OCI-LY7 (cell line): ENCODE results near the gene TRERF1. TPM values are rescaled to one million over a fixed set of nuclear protein-coding genes. Genes with fewer than 3 reads are reported as not detected.

Experiments used
- BruUV-seq: library from RNA; stranded (reverse); fragments of 400-500 nt; replicated peaks from 2 replicates; lab custom pipeline; 2021; lab: Mats Ljungman, UMichigan
- CTCF ChIA-PET: fragments of 300-600 bp; sonication (Branson Sonifier 250); formaldehyde crosslinking; loops from one replicate; lab custom pipeline; 2022; ENCODE audit warnings: antibody characterized with exemption; ENCODE audit not compliant: unreplicated experiment; lab: Charles Lee
- POLR2A ChIA-PET: fragments of 300-600 bp; sonication (Branson Sonifier 250); formaldehyde crosslinking; loops from one replicate; lab custom pipeline; 2022; ENCODE audit warnings: antibody characterized with exemption; lab: Charles Lee
- DNase-seq: peaks from one replicate; pipeline ENCODE4 v3.0.0-alpha.2; 2015; ENCODE audit warnings: low spot score
- H2AFZ ChIP-seq: fragments of 200-600 bp; sonication (generic), shearing (Covaris generic); 2 replicates; pipeline ENCODE4 v1.6.1; 2014; ENCODE audit warnings: mild to moderate bottlenecking, antibody characterized with exemption, low read length, moderate library complexity
- H3K27ac ChIP-seq: fragments of 200-600 bp; sonication (generic); 2 replicates; pipeline ENCODE4 v1.5.1; 2014; ENCODE audit warnings: mixed run types, low read depth, mild to moderate bottlenecking, moderate library complexity, low read length, inconsistent platforms; ENCODE audit not compliant: poor library complexity, severe bottlenecking
- H3K36me3 ChIP-seq: fragments of 200-600 bp; sonication (generic); 2 replicates; pipeline ENCODE4 v1.6.1; 2014; ENCODE audit warnings: mild to moderate bottlenecking, antibody characterized with exemption, low read length, moderate library complexity, mixed read lengths; ENCODE audit not compliant: insufficient read depth
- H3K4me1 ChIP-seq: fragments of 200-600 bp; sonication (generic); 2 replicates; pipeline ENCODE4 v1.5.1; 2014; ENCODE audit warnings: mild to moderate bottlenecking, low read length; ENCODE audit not compliant: insufficient read depth, poor library complexity, severe bottlenecking
- H3K4me2 ChIP-seq: fragments of 200-600 bp; sonication (generic); 2 replicates; pipeline ENCODE4 v1.6.1; 2014; ENCODE audit warnings: mild to moderate bottlenecking, low read length
- H3K4me3 ChIP-seq: fragments of 200-600 bp; sonication (generic); 2 replicates; pipeline ENCODE4 v1.5.1; 2014; ENCODE audit warnings: mild to moderate bottlenecking, low read depth, low read length; ENCODE audit not compliant: poor library complexity, severe bottlenecking
- H3K79me2 ChIP-seq: fragments of 200-600 bp; sonication (generic); 2 replicates; pipeline ENCODE4 v1.6.1; 2016; ENCODE audit warnings: low read depth, mild to moderate bottlenecking, low read length, moderate library complexity, mixed read lengths; ENCODE audit not compliant: insufficient read depth
- H3K9me2 ChIP-seq: fragments of 200-600 bp; sonication (generic); 2 replicates; pipeline ENCODE4 v1.6.1; 2016; ENCODE audit warnings: mild to moderate bottlenecking, low read length, mixed read lengths; ENCODE audit not compliant: insufficient read depth
- H3K9me3 ChIP-seq: fragments of 200-600 bp; sonication (generic); 2 replicates; pipeline ENCODE4 v1.6.1; 2014; ENCODE audit warnings: mild to moderate bottlenecking, mixed run types, low read length, mixed read lengths
- H4K20me1 ChIP-seq: fragments of 200-600 bp; sonication (generic); 2 replicates; pipeline ENCODE4 v1.6.1; 2014; ENCODE audit warnings: mild to moderate bottlenecking, antibody characterized with exemption, low read length, moderate library complexity, mixed read lengths; ENCODE audit not compliant: insufficient read depth
- EZH2phosphoT487 ChIP-seq: fragments of 200-600 bp; sonication (generic); IDR thresholded peaks from 2 replicates; pipeline ENCODE4 v1.6.1; 2018; ENCODE audit warnings: low read depth, borderline replicate concordance, mild to moderate bottlenecking, mixed run types, antibody characterized with exemption, low read length, moderate library complexity, mixed read lengths
- intact Hi-C: fragments of 100-400 bp; cut with micrococcal nuclease; formaldehyde crosslinking; loops from one replicate; pipeline ENCODE4 v1.10.0; 2022; ENCODE audit not compliant: unreplicated experiment
- total RNA-seq, 2 experiments: library from RNA; depleted of rRNA in 1 of 2; stranded (reverse); fragments of >200 nt in 1 of 2; shearing (Covaris generic) in 1 of 2; gene quantifications; 2 replicates each; pipeline ENCODE4 v1.2.3, GENCODE V29; 2014 to 2022
- TF ChIP-seq, protein P1 (sequence below): fragments of 200-600 bp; sonication (generic); conservative IDR thresholded peaks from 2 replicates; pipeline ENCODE4 v1.5.1; 2014; ENCODE audit warnings: mild to moderate bottlenecking, antibody characterized with exemption, low read length, moderate library complexity, mixed read lengths

The TRERF1 gene
- total RNA-seq, 2 experiments from 2014 or later = 5.7 to 12.9 TPM

DNA sequence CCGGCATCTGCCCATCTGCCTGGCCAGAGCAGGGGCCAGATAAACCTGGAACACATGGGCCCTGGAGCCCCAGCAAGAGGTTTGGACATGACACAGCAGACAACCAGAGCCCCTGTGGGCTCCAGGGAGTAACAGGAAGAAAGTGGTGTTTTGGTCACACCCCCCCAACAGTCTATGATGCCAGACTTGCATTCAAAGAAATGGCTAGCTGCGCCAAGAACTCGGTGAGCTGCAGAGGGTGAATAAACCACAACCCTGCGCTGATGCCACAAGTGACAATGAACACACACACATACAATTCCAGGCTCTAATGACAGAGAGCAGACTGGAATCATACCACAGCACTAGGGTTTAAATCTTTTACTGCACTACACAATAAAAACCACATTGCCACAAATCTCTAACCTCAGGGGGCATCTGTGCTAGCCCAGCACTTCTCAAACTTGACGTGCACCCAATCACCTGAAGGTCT is 34.0 kb downstream of the TRERF1 start:
- Histone ChIP-seq H3K9me2 (no peaks in the 10 kb centered on the region), H3K79me2 (no peaks in the 10 kb centered on the region), H3K36me3 (no peaks in the 10 kb centered on the region), H3K27ac (no peak overlapping the region), H4K20me1 (0 out of 2 replicates have a peak, but pooled peaks cover 4% of the 10 kb centered on the region), H2AFZ (no peak overlapping the region), H3K4me2 (no peak overlapping the region), H3K4me3 (no peak overlapping the region), H3K4me1 (no peaks in the 10 kb centered on the region), H3K9me3 (no peaks in the 10 kb centered on the region)
- no TSS peak for BruUV-seq
- intact Hi-C loops = no loop called here
- CTCF ChIA-PET = no interaction called here
- POLR2A ChIA-PET = no interaction called here
- TF ChIP-seq, protein P1, sequence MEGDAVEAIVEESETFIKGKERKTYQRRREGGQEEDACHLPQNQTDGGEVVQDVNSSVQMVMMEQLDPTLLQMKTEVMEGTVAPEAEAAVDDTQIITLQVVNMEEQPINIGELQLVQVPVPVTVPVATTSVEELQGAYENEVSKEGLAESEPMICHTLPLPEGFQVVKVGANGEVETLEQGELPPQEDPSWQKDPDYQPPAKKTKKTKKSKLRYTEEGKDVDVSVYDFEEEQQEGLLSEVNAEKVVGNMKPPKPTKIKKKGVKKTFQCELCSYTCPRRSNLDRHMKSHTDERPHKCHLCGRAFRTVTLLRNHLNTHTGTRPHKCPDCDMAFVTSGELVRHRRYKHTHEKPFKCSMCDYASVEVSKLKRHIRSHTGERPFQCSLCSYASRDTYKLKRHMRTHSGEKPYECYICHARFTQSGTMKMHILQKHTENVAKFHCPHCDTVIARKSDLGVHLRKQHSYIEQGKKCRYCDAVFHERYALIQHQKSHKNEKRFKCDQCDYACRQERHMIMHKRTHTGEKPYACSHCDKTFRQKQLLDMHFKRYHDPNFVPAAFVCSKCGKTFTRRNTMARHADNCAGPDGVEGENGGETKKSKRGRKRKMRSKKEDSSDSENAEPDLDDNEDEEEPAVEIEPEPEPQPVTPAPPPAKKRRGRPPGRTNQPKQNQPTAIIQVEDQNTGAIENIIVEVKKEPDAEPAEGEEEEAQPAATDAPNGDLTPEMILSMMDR = no peak
- no peak for TF ChIP-seq EZH2phosphoT487
- no peak for DNase-seq

DNA sequence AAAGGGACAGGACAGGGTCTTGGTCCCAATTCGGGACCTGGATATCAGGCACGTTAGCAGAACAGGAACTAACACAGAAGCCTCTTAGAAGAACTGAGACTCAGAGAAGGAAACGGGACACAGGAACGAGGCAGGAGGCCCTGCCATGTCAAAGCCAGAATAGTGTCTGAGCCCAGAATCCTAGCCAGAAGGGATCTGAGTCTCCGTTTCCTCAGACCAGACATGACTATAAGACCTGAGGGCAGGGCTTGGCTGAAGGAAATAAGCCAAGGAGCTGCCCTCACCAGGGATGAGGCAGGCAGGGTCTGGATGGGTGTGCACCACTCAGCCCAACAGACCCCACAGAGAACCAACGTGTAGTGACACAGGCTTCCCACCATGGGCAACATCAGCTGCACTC is 40.3 kb downstream of the TRERF1 start:
- ChIA-PET POLR2A (no interaction called here), CTCF (no interaction called here)
- no peak for TF ChIP-seq EZH2phosphoT487
- TF ChIP-seq, protein P1 = no peak
- intact Hi-C loops = no loop called here
- Histone ChIP-seq H3K27ac (no peak overlapping the region), H3K9me2 (no peaks in the 10 kb centered on the region), H4K20me1 (no peaks in the 10 kb centered on the region; the same call in 1 of the 2 replicates), H3K4me1 (peaks cover 8% of the 10 kb centered on the region), H3K4me3 (no peak overlapping the region), H3K79me2 (no peaks in the 10 kb centered on the region), H3K4me2 (no peak overlapping the region), H2AFZ (no peak overlapping the region), H3K9me3 (no peaks in the 10 kb centered on the region), H3K36me3 (no peaks in the 10 kb centered on the region)
- no peak for DNase-seq
- BruUV-seq = no TSS peak

DNA sequence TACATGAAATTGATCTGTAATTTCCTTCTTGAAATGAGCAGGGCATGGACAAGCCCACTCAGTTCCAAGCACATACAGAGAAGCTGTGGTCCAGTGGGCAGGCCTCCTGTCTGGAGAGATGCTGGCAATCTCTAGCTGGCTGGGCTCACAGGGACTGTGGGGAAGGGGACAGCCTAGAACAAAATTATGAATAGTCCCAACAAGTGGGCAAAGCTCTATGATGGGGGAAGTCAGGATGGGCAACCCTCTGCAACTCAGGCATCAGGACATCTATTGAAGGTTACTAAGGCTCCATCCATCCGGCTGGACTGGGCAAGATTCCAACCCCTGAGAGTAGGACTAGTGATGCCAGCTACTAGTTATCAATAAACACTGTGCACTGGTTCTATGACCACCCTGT is 40.9 kb downstream of the TRERF1 start:
- POLR2A ChIA-PET = no interaction called here
- no peak for DNase-seq
- Histone ChIP-seq H2AFZ (no peak overlapping the region), H3K4me2 (no peak overlapping the region), H3K36me3 (no peaks in the 10 kb centered on the region), H3K79me2 (no peaks in the 10 kb centered on the region), H3K4me1 (peaks cover 8% of the 10 kb centered on the region), H3K4me3 (no peak overlapping the region), H4K20me1 (no peaks in the 10 kb centered on the region; the same call in 1 of the 2 replicates), H3K9me3 (no peaks in the 10 kb centered on the region), H3K27ac (no peak overlapping the region), H3K9me2 (no peaks in the 10 kb centered on the region)
- intact Hi-C loops = no loop called here
- TF ChIP-seq, protein P1 = no peak
- TF ChIP-seq EZH2phosphoT487 = no peak
- CTCF ChIA-PET = no interaction called here
- BruUV-seq = no TSS peak
